Mesendoderm (in vitro differentiated cells): ENCODE results near the gene HSD11B2. TPM values are rescaled to one million over a fixed set of nuclear protein-coding genes. Genes with fewer than 3 reads are reported as not detected.

Experiments used
- DNase-seq: peaks from one replicate; pipeline ENCODE4 v3.0.0; 2013
- H2AK5ac ChIP-seq: 2 replicates; pipeline ENCODE4 v1.6.1; 2013; ENCODE audit warnings: low read length, inconsistent platforms
- H2BK120ac ChIP-seq: 2 replicates; pipeline ENCODE4 v1.6.1; 2013; ENCODE audit warnings: low read depth, mild to moderate bottlenecking, low read length, moderate library complexity, mixed read lengths
- H2BK15ac ChIP-seq: replicated peaks from 2 replicates; pipeline ENCODE4 v1.6.1; 2013; ENCODE audit warnings: low read depth, mild to moderate bottlenecking, moderate library complexity
- H2BK5ac ChIP-seq: 2 replicates; pipeline ENCODE4 v1.6.1; 2013; ENCODE audit warnings: low read length, inconsistent platforms
- H3K18ac ChIP-seq: 2 replicates; pipeline ENCODE4 v1.6.1; 2013; ENCODE audit warnings: mild to moderate bottlenecking, low read length, mixed read lengths
- H3K23ac ChIP-seq: one replicate; pipeline ENCODE4 v1.6.1; 2013; ENCODE audit warnings: low read length
- H3K27ac ChIP-seq: 2 replicates; pipeline ENCODE4 v1.5.1; 2013; ENCODE audit warnings: low read depth, mild to moderate bottlenecking, inconsistent platforms, low read length, moderate library complexity
- H3K27me3 ChIP-seq: 2 replicates; pipeline ENCODE4 v1.6.1; 2013; ENCODE audit warnings: low read length, control low read depth, mild to moderate bottlenecking, inconsistent platforms; ENCODE audit not compliant: insufficient read depth, poor library complexity
- H3K36me3 ChIP-seq: 2 replicates; pipeline ENCODE4 v1.6.1; 2013; ENCODE audit warnings: low read length, inconsistent platforms; ENCODE audit not compliant: control insufficient read depth, insufficient read depth
- H3K4ac ChIP-seq: one replicate; pipeline ENCODE4 v1.6.1; 2013; ENCODE audit warnings: low read depth, mild to moderate bottlenecking, low read length, moderate library complexity
- H3K4me1 ChIP-seq: 2 replicates; pipeline ENCODE4 v1.6.1; 2013; ENCODE audit warnings: low read depth, low read length, inconsistent platforms; ENCODE audit not compliant: control insufficient read depth
- H3K4me2 ChIP-seq: 2 replicates; pipeline ENCODE4 v1.6.1; 2013; ENCODE audit warnings: low read length
- H3K4me3 ChIP-seq: 2 replicates; pipeline ENCODE4 v1.5.1; 2013; ENCODE audit warnings: mild to moderate bottlenecking, low read length
- H3K56ac ChIP-seq: one replicate; pipeline ENCODE4 v1.6.1; 2013; ENCODE audit warnings: low read length
- H3K79me1 ChIP-seq: 2 replicates; pipeline ENCODE4 v1.6.1; 2013; ENCODE audit warnings: low read length, inconsistent platforms
- H3K79me2 ChIP-seq: 2 replicates; pipeline ENCODE4 v1.6.1; 2013; ENCODE audit warnings: mild to moderate bottlenecking, low read length; ENCODE audit not compliant: control insufficient read depth, insufficient read depth
- H3K9ac ChIP-seq: 2 replicates; pipeline ENCODE4 v1.6.1; 2013; ENCODE audit warnings: low read length, inconsistent platforms
- H4K5ac ChIP-seq: one replicate; pipeline ENCODE4 v1.6.1; 2013; ENCODE audit warnings: low read length
- H4K8ac ChIP-seq: one replicate; pipeline ENCODE4 v1.6.1; 2013; ENCODE audit warnings: low read depth, mild to moderate bottlenecking, control low read depth, low read length, moderate library complexity
- WGBS: extraction: QIAGEN DNeasy Blood & Tissue Kit; methylation state at CpG from one replicate; pipeline ENCODE4 v1.1.7; 2013; ENCODE audit warnings: low lambda C conversion rate, missing lambda C conversion rate; ENCODE audit not compliant: insufficient coverage; ENCODE audit errors: extremely low coverage; 5-methylcytosine and 5-hydroxymethylcytosine counted together
- small RNA-seq: library from polyadenylated mRNA; stranded (forward); fragments of <200 nt; extraction: miRNeasy Mini kit (QIAGEN cat#:217004); gene quantifications from one replicate; pipeline ENCODE3, GENCODE V24; 2013; ENCODE audit not compliant: insufficient read depth

The HSD11B2 gene

DNA sequence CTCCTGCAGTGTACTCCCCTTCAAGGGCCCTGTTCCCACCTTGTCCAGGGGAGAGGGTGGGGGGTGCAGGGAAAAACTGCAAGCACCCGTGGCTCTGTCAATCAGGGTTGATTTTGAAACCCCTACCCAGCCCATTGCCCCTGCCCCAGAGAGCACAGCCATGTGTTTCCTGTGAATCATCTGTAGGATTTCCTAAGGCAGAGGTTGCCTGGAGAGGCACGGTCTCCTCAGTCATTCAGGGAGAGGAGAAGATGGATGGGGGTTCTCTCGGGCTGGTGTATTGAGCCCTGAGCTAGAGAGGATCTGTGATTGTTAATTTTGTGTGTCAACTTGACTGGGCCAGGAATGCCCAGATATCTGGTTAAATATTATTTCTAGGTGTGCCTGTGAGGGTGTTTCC lies 55.9 kb downstream of the HSD11B2 start:
- no peak overlapping the region for H2BK5ac ChIP-seq
- no peak overlapping the region for H3K9ac ChIP-seq
- no peak overlapping the region for H2AK5ac ChIP-seq
- H3K79me1 ChIP-seq, result no peaks in the 10 kb centered on the region
- H4K5ac ChIP-seq, result no peak overlapping the region
- no CpG with 5 or more reads among the region's 3 CpGs for WGBS
- no peak overlapping the region for H3K4me2 ChIP-seq
- no peak overlapping the region for H3K18ac ChIP-seq
- no peak overlapping the region for H2BK15ac ChIP-seq
- H3K4me1 ChIP-seq, result peaks cover 5% of the 10 kb centered on the region
- no peak overlapping the region for H2BK120ac ChIP-seq
- no peak for DNase-seq
- no peak overlapping the region for H3K4me3 ChIP-seq
- H3K56ac ChIP-seq, result no peak overlapping the region
- H3K36me3 ChIP-seq, result no peaks in the 10 kb centered on the region
- no peak overlapping the region for H4K8ac ChIP-seq
- H3K27ac ChIP-seq, result no peak overlapping the region
- peaks cover 6% of the 10 kb centered on the region for H3K27me3 ChIP-seq
- no peaks in the 10 kb centered on the region for H3K79me2 ChIP-seq
- H3K23ac ChIP-seq, result no peak overlapping the region
- H3K4ac ChIP-seq, result no peak overlapping the region

Small RNAs within 50 kb of the gene (small RNA-seq; reads per million reads assigned to genes)
- not detected for gene RNU1-123P
